DOHH2 (cell line): ENCODE results near the gene CAMTA1.

Experiments used
- H3F3A ChIP-seq: fragments of 200-600 bp; sonication (generic), shearing (Covaris generic); 2 replicates; pipeline ENCODE4 v1.6.0; 2016; ENCODE audit warnings: antibody characterized with exemption, mild to moderate bottlenecking; ENCODE audit not compliant: control insufficient read depth, insufficient read depth
- H3K27ac ChIP-seq: fragments of 200-600 bp; sonication (generic); 2 replicates; pipeline ENCODE4 v1.5.1; 2014; ENCODE audit warnings: low read depth, mild to moderate bottlenecking, low read length, moderate library complexity
- H3K27me3 ChIP-seq: fragments of 200-600 bp; sonication (generic); 2 replicates; pipeline ENCODE4 v1.6.1; 2014; ENCODE audit warnings: mild to moderate bottlenecking, low read length, mixed read lengths; ENCODE audit not compliant: control insufficient read depth
- H3K36me3 ChIP-seq: fragments of 200-600 bp; sonication (generic); 2 replicates; pipeline ENCODE4 v1.6.1; 2014; ENCODE audit warnings: mild to moderate bottlenecking, low read length, moderate library complexity, mixed read lengths; ENCODE audit not compliant: control insufficient read depth
- H3K4me1 ChIP-seq: fragments of 200-600 bp; sonication (generic); 2 replicates; pipeline ENCODE4 v1.6.1; 2014; ENCODE audit warnings: mild to moderate bottlenecking, low read length, mixed read lengths; ENCODE audit not compliant: control insufficient read depth
- H3K4me2 ChIP-seq: fragments of 200-600 bp; sonication (generic); 2 replicates; pipeline ENCODE4 v1.6.0; 2014; ENCODE audit warnings: mild to moderate bottlenecking, low read length, moderate library complexity
- H3K4me3 ChIP-seq: fragments of 200-600 bp; sonication (generic); 2 replicates; pipeline ENCODE4 v1.5.1; 2014; ENCODE audit warnings: mild to moderate bottlenecking, low read length, mixed read lengths
- H3K79me2 ChIP-seq: fragments of 200-600 bp; sonication (generic); 2 replicates; pipeline ENCODE4 v1.6.1; 2014; ENCODE audit warnings: mild to moderate bottlenecking, low read length, mixed read lengths; ENCODE audit not compliant: control insufficient read depth
- H3K9me2 ChIP-seq: fragments of 200-600 bp; sonication (generic); replicated peaks from 2 replicates; pipeline ENCODE4 v1.6.1; 2014; ENCODE audit warnings: mild to moderate bottlenecking, low read length, mixed read lengths; ENCODE audit not compliant: control insufficient read depth
- H3K9me3 ChIP-seq: fragments of 200-600 bp; sonication (generic); 2 replicates; pipeline ENCODE4 v1.6.1; 2014; ENCODE audit warnings: antibody characterized with exemption, low read length, mixed read lengths; ENCODE audit not compliant: control insufficient read depth, insufficient read depth
- H4K20me1 ChIP-seq: fragments of 200-600 bp; sonication (generic); 2 replicates; pipeline ENCODE4 v1.6.0; 2014; ENCODE audit warnings: low read depth, mild to moderate bottlenecking, antibody characterized with exemption, low read length, moderate library complexity; ENCODE audit not compliant: control insufficient read depth, insufficient read depth
- EZH2phosphoT487 ChIP-seq: fragments of 200-600 bp; sonication (generic); IDR thresholded peaks from 2 replicates; pipeline ENCODE4 v1.6.1; 2017; ENCODE audit warnings: borderline replicate concordance, mild to moderate bottlenecking, antibody characterized with exemption, low read length, moderate library complexity, mixed read lengths
- TF ChIP-seq, protein P1 (sequence below): fragments of 200-600 bp; sonication (generic); IDR thresholded peaks from one replicate; pipeline ENCODE4 v1.5.1; 2014; ENCODE audit warnings: antibody characterized with exemption, mild to moderate bottlenecking, low read depth, low read length; ENCODE audit not compliant: poor library complexity, severe bottlenecking

CAMTA1 gene

DNA sequence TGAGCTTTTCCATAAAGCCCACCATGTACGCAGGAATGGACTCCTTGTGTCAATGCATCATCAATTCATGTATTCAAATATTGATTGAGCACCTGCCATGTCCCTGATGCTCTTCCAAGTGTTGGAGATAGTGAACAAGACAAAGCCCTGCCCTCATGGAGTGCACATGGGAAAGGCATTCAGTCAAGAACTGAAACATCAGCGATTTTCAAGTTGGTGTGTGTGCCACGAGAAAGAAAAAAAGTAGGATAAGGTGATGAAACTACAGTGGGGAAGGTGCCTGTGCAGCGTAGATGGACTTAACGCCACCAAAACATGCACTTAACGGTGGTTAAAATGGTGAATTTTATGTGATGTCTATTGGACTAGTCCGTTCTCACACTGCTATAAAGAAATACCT is 553.2 kb downstream of the CAMTA1 start:
- Histone ChIP-seq H3K4me2 (no peak overlapping the region), H3K27ac (no peak overlapping the region), H3K79me2 (no peaks in the 10 kb centered on the region), H4K20me1 (no peaks in the 10 kb centered on the region), H3F3A (no peaks in the 10 kb centered on the region), H3K4me1 (no peaks in the 10 kb centered on the region), H3K9me3 (no peaks in the 10 kb centered on the region), H3K9me2 (no peaks in the 10 kb centered on the region), H3K36me3 (no peaks in the 10 kb centered on the region), H3K4me3 (no peak overlapping the region), H3K27me3 (no peaks in the 10 kb centered on the region)
- TF ChIP-seq EZH2phosphoT487 = no peak

DNA sequence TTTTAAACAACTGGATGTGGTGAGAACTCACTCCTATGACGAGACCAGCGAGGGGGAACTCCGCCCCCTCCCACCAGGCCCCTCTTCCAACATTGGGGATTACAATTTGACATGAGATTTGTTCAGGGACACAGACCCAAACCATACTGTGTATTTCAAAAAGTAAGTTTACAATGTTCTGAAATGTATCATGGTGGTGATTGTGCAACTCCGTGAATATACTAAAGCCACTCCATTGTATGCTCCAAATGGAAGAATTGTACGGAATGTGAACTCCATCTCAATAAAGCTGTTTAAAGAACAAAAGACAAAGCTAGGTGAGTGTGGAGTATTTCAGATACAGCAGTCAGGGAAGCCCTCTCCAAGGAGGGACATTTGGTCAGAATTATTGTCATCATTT is 553.8 kb downstream of the CAMTA1 start:
- Histone ChIP-seq H3K4me1 (no peaks in the 10 kb centered on the region), H3K9me3 (no peaks in the 10 kb centered on the region), H3K4me2 (no peak overlapping the region), H3K27me3 (no peaks in the 10 kb centered on the region), H3F3A (no peaks in the 10 kb centered on the region), H3K36me3 (no peaks in the 10 kb centered on the region), H3K27ac (no peak overlapping the region), H4K20me1 (no peaks in the 10 kb centered on the region), H3K4me3 (no peak overlapping the region), H3K9me2 (no peaks in the 10 kb centered on the region), H3K79me2 (no peaks in the 10 kb centered on the region)
- TF ChIP-seq EZH2phosphoT487 = no peak
- TF ChIP-seq, protein P1, sequence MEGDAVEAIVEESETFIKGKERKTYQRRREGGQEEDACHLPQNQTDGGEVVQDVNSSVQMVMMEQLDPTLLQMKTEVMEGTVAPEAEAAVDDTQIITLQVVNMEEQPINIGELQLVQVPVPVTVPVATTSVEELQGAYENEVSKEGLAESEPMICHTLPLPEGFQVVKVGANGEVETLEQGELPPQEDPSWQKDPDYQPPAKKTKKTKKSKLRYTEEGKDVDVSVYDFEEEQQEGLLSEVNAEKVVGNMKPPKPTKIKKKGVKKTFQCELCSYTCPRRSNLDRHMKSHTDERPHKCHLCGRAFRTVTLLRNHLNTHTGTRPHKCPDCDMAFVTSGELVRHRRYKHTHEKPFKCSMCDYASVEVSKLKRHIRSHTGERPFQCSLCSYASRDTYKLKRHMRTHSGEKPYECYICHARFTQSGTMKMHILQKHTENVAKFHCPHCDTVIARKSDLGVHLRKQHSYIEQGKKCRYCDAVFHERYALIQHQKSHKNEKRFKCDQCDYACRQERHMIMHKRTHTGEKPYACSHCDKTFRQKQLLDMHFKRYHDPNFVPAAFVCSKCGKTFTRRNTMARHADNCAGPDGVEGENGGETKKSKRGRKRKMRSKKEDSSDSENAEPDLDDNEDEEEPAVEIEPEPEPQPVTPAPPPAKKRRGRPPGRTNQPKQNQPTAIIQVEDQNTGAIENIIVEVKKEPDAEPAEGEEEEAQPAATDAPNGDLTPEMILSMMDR = no peak

DNA sequence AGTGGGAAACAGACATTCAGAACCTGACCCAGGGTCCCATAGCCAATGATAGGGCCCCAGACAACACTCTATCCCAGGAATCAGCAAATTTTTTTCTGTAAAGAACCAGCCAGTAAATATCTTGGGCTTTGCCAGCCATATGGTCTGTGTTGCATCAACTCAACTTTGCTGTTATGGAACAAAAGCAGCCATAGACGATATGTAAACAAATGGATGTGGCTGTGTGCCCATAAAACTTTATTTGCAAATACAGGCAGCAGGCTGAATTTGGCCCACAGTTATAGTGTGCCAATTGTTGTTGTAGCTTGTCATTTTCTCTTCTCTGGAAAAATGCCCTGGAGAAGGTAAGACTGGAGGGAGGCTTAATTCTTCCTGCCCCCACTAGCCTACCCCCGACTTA is 554.7 kb downstream of the CAMTA1 start:
- no peak overlapping the region for H3K4me3 ChIP-seq
- TF ChIP-seq, protein P1 = no peak
- TF ChIP-seq EZH2phosphoT487 = no peak
- H3K27me3 ChIP-seq = no peaks in the 10 kb centered on the region
- no peaks in the 10 kb centered on the region for H3K4me1 ChIP-seq
- no peak overlapping the region for H3K27ac ChIP-seq
- no peaks in the 10 kb centered on the region for H3F3A ChIP-seq
- no peaks in the 10 kb centered on the region for H3K79me2 ChIP-seq
- H3K4me2 ChIP-seq = no peak overlapping the region
- no peaks in the 10 kb centered on the region for H3K9me2 ChIP-seq
- no peaks in the 10 kb centered on the region for H4K20me1 ChIP-seq
- no peaks in the 10 kb centered on the region for H3K36me3 ChIP-seq
- no peaks in the 10 kb centered on the region for H3K9me3 ChIP-seq

DNA sequence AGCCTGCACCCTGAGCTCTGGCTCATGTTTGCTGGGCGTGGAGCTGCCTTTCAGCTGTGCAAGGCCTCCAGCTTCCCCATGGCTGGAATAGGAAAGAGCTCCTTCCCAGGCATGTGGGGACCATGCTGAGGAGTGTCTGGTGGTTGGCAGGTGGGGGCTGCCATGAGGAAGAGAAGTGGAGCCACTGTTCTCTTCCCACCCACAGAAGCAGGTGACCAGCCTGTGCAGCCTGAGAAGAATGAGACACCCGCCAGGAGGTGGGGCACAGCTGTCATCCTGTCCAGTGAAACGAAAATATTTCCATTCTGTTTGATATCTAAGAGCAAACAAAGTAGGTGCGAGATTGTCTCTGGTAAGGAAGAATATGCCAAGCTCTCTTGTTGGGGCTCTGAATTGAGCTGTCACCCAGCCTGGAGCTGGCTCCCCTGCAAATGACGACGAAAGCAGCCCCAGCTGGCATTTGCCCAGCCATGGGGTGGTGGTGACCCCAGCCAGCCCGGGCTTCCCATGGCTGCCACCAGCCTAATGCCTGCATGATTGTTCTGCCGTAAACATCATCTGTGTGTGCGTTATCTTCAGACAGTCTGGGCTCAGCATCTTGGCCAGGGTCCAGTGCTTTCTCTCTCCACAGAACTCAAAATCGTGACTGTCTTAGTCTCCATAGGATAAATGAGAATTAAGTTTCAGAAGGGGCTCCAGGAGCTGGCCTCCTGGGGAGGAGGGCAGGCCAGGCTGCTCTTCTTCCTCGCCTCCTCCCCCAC is 556.1 kb downstream of the CAMTA1 start:
- Histone ChIP-seq H3K4me2 (no peak overlapping the region), H3K79me2 (no peaks in the 10 kb centered on the region), H3K36me3 (no peaks in the 10 kb centered on the region), H3K9me3 (no peaks in the 10 kb centered on the region), H3K4me3 (no peak overlapping the region), H3K9me2 (no peaks in the 10 kb centered on the region), H3K27me3 (no peaks in the 10 kb centered on the region), H4K20me1 (no peaks in the 10 kb centered on the region), H3F3A (no peaks in the 10 kb centered on the region), H3K27ac (no peak overlapping the region), H3K4me1 (no peaks in the 10 kb centered on the region)
- TF ChIP-seq, protein P1 = no peak
- no peak for TF ChIP-seq EZH2phosphoT487
